ENCODE data around the gene GPR146. TPM values are rescaled to one million over a fixed set of nuclear protein-coding genes. Genes with fewer than 3 reads are reported as not detected.
A peak's percentile ranks its signal among the peaks of the same experiment; 100 is the strongest.

GPR146 gene, protein sequence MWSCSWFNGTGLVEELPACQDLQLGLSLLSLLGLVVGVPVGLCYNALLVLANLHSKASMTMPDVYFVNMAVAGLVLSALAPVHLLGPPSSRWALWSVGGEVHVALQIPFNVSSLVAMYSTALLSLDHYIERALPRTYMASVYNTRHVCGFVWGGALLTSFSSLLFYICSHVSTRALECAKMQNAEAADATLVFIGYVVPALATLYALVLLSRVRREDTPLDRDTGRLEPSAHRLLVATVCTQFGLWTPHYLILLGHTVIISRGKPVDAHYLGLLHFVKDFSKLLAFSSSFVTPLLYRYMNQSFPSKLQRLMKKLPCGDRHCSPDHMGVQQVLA
- total RNA-seq (ENCODE audit: unreplicated experiment) = 3.1 TPM
- long read RNA-seq, partial matches to known transcripts = 0 of 1 reads
- long read RNA-seq, other reads (novel, unspliced or antisense) = 0 of 1 reads

DNA sequence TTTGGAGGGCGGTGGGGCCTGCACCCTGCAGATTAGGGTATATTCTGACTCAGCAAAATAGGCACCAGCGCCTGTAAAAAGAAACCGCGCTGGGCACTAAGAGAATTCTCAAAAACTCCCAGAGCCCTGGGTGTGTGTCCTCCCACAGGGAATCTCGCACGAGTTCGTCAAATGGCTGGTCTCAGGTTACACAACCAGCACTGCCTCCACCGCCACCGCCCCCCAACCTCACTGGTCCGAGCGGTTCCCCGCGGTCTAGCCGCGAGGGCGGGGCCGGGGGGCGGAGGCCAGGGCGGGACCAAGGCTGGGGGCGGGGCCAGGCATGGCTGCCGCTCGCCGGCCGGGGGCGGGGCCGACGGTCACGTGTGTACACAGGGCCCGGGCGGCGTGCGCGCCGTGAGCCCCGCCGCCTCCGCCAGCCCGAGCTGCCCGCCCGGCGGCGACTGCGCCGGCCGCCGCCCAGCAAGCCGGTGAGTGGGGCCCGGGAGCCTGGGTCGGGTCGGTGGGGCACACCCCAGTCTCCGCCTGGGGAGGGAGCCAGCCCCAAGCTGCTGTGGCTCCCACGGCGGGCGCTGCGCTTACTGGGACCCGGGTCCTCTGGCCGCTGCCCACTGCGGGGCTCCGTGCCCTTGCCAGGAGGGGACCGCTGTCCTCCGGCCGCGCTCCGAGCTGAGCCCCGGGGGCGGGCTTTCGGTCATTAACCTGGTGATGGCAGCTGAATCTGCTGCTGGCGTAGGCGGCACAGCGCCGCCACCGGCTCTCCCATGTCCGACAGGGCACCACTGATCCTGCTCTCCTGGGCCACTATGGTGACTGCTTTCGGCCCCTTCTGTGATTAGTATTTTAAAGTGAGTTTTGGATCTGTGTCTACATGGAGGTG, at the start of gene GPR146:
Gene GPR146, plus strand, starts transcription at position 358 of the 880 bp plus-strand sequence. CDS start 12,970 bp downstream, outside the sequence.
- peak; percentile 98 for DNase-seq
- Mint-ChIP-seq H3K4me1 (ENCODE audit: low read depth, unreplicated experiment) (peaks cover 38% of the 10 kb centered on the region), H3K4me3 (ENCODE audit: unreplicated experiment) (peak within 1 kb of the TSS; percentile 87), H3K27me3 (ENCODE audit: unreplicated experiment) (peaks cover 9% of the 10 kb centered on the region), H3K36me3 (ENCODE audit: unreplicated experiment) (no peaks in the 10 kb centered on the region), H3K9me3 (ENCODE audit: unreplicated experiment) (peaks cover 14% of the 10 kb centered on the region), H3K27ac (ENCODE audit: unreplicated experiment) (peak within 1 kb of the TSS; percentile 67)
- TF ChIP-seq CTCF (IDR thresholded peaks at IDR 0.05; ENCODE audit: partially characterized antibody, unreplicated experiment) = peak; percentile 33

DNA sequence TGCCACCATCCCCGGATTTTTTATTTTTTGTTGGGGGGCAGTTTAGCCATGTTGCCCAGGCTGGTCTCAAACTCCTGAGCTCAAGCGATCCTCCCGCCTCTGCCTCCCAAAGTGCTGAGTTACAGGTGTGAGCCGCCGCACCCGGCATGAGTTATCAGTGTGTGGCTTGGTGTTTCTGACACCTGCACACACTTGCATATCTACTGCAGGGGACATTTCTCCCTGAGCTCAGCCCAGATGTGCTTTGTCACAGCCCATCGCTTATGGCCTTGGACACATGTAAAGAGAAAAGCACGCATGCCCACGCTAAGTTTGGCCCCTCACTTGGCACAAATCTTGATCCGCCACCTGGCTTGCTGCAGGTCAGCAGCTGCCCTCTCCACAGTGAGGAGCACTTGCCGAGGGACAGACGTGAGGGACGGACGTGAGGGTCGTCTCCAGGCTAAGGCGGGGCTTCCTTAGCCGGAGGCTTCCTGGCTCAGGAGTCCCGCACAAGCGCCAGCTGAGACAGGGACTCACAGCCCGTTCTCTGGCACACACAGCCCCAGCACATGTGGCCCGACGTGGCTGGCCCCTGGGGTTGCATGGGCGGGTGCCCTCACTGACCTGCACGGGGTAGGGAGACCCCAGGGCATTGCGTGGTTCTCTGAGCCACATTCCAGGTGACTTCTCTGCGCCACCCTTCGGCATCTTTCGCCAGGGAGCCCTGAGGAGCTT, 49.6 kb upstream of the GPR146 start:
- no peak overlapping the region for H3K4me3 Mint-ChIP-seq (ENCODE audit: unreplicated experiment)
- peaks cover 2% of the 10 kb centered on the region for H3K27me3 Mint-ChIP-seq (ENCODE audit: unreplicated experiment)
- H3K36me3 Mint-ChIP-seq (ENCODE audit: unreplicated experiment) = no peaks in the 10 kb centered on the region
- peak; percentile 17 for DNase-seq
- H3K9me3 Mint-ChIP-seq (ENCODE audit: unreplicated experiment) = peaks cover 3% of the 10 kb centered on the region
- no peak overlapping the region for H3K27ac Mint-ChIP-seq (ENCODE audit: unreplicated experiment)
- no peak for TF ChIP-seq CTCF (IDR thresholded peaks at IDR 0.05; ENCODE audit: partially characterized antibody, unreplicated experiment)
- peaks cover 10% of the 10 kb centered on the region for H3K4me1 Mint-ChIP-seq (ENCODE audit: low read depth, unreplicated experiment)

- TF ChIP-seq CTCF (IDR thresholded peaks at IDR 0.05; ENCODE audit: partially characterized antibody, unreplicated experiment) = no peak
- Mint-ChIP-seq H3K9me3 (ENCODE audit: unreplicated experiment) (peaks cover 5% of the 10 kb centered on the region), H3K4me3 (ENCODE audit: unreplicated experiment) (no peak overlapping the region), H3K36me3 (ENCODE audit: unreplicated experiment) (no peaks in the 10 kb centered on the region), H3K27me3 (ENCODE audit: unreplicated experiment) (peaks cover 6% of the 10 kb centered on the region), H3K27ac (ENCODE audit: unreplicated experiment) (no peak overlapping the region), H3K4me1 (ENCODE audit: low read depth, unreplicated experiment) (peaks cover 13% of the 10 kb centered on the region)
- peak; percentile 15 for DNase-seq
Measured at GRCh38 chr7:995571-995970, 48.8 kb upstream of the GPR146 start.

DNA sequence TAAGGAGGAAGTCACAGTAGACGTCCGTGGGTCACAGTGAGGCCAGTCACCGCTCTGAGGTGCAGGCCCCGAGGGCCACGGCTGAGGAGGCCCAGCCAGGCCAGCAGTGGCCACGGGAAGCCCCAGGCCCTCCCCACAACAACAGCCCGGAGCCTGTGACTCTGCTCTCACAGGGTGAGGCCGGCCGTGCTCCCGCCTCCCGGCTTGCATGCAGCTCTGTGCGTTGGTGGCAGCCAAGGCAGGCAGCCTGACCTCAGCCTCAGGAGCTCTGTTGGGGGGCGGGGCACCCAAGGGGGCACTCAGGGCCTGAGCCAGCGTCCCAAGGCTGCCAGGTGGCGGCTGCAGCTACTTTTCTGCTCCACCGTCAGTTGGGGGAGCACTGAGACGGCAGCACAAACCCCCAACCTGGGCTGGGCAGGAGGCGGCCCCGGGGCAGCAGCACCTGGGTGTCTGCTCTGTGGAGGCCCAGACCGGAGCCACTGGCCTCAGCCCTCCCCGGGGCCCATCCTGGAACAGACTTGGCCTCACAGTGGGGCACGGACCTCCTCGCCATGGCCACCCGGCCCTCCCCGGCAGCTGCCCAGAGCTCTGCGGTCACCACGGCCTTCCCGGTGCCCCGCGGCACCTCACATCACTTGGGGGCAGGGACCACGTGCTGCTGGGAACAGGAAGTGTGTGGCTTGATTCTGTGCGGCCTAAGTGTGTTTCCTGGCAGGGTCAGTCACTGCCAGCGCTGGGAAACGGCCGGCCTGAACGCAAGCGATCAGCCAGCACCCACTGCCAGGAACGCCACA, 48.1 kb upstream of the GPR146 start:
- peak; percentile 20 for DNase-seq

More for the DNA sequence above, 48.1 kb upstream of the GPR146 start:
- no peak for TF ChIP-seq CTCF (IDR thresholded peaks at IDR 0.05; ENCODE audit: partially characterized antibody, unreplicated experiment)
- H3K27ac Mint-ChIP-seq (ENCODE audit: unreplicated experiment) = no peak overlapping the region
- H3K4me1 Mint-ChIP-seq (ENCODE audit: low read depth, unreplicated experiment) = peaks cover 15% of the 10 kb centered on the region
- peaks cover 5% of the 10 kb centered on the region for H3K9me3 Mint-ChIP-seq (ENCODE audit: unreplicated experiment)
- no peaks in the 10 kb centered on the region for H3K36me3 Mint-ChIP-seq (ENCODE audit: unreplicated experiment)
- H3K27me3 Mint-ChIP-seq (ENCODE audit: unreplicated experiment) = peaks cover 9% of the 10 kb centered on the region
- H3K4me3 Mint-ChIP-seq (ENCODE audit: unreplicated experiment) = no peak overlapping the region

Measured in glutamatergic neuron (in vitro differentiated cells).